ENCODE measurements around the gene R3HDML.
"Not testable (repeated sequence)": the region's sequence is repeated elsewhere in the genome, so short reads cannot be mapped to it uniquely, and the experiment has no call there.

The R3HDML gene, protein sequence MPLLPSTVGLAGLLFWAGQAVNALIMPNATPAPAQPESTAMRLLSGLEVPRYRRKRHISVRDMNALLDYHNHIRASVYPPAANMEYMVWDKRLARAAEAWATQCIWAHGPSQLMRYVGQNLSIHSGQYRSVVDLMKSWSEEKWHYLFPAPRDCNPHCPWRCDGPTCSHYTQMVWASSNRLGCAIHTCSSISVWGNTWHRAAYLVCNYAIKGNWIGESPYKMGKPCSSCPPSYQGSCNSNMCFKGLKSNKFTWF

DNA sequence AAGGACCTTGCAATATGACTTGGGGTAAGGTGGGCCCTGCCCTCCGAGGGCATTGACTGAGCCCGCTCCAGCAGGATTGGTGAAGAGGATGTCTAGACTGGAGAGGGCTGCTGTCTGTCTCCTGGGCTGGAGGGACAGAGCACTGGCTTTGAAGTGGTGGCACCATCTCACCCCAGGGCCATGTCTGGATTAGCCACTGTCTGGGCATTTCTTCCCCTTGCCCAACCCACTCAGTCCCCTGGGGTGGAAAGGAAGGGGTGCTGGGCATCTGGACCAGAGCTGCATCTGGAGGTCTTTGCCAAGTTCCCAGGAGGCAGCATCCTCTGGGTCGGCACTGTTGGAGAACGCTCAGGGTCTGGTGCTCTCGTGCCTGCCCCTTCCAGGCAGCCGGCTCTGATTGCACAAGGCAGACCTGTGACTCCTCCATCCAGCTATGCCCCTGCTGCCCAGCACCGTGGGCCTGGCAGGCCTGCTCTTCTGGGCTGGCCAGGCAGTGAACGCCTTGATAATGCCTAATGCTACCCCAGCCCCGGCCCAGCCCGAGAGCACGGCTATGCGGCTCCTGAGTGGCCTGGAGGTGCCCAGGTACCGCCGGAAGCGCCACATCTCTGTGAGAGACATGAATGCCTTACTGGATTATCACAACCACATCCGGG lies at the start of gene R3HDML:
TSS of gene R3HDML (plus strand) at position 319 of the 656 bp plus-strand sequence. CDS start at position 434, 115 bp downstream.
- no peak for DNase-seq
- ATAC-seq: no peak
- Mint-ChIP-seq H3K4me1 (no peaks in the 10 kb centered on the region), H3K9me3 (no peaks in the 10 kb centered on the region), H3K27ac (peak within 1 kb of the TSS in 1 of 2 donors; percentile 1), H3K4me3 (no peak within 1 kb of the TSS), H3K27me3 (peaks cover 9% of the 10 kb centered on the region)

DNA sequence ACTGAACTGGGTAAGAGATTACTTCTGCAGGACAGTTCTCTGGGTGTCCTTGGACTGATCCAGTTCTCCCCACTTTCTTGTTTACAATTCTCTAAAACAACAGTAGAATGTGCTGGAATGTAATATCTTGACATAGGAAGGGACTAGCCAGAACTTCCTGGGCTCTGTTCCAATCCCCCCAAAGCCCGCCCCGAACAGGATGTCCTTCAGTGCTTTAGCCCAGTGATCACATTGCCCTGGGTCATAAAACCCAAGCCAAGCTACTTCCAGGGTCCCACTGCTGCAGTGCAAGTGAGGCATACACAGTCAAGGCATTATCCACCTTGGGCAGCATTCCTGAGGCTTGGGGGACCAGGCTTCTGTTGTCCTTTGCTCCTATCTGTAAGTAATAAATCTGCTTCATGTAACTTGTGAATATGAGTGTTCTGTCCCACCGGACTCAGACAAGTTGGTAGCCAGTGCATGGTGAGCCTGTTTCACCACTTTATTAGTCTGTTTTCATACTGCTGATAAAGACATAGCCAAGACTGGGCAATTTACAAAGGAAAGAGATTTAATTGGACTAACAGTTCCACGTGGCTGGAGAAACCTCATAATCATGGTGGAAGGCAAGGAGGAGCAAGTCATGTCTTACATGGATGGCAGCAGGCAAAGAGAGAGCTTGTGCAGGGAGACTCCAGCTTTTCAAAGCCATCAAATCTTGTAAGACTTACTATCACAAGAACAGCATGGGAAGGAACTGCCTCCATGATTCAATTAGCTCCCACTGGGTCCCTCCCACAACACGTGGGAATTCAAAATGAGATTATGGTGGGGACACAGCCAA lies 49.4 kb upstream of the R3HDML start:
- Mint-ChIP-seq H3K27me3 (no peaks in the 10 kb centered on the region), H3K9me3 (peaks cover 0 to 7% of the 10 kb centered on the region in 2 donors), H3K27ac (peak overlapping the region in 1 of 2 donors; percentile 46), H3K4me3 (no peak overlapping the region), H3K4me1 (peaks cover 7% of the 10 kb centered on the region)
- no peak for DNase-seq
- no peak for ATAC-seq

DNA sequence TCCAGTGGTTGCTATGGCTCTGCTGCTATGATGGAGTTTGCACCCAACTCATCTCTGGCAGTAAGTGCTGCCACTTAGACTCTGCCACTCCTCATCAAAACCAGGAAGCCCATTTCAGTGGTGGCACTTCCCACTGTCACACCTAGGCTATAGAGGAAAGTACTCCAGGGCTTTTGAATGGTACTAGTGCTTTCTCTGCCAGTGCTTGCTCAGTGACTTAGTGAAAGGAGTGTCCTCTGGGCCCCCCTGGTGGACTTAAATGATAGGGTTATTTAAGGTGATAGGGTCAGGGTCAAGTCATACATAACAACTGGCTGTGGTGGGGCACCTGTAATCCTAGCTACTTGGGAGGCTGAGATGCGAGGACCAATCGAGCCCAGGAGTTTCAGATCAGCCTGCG lies 48.6 kb upstream of the R3HDML start:
- Mint-ChIP-seq H3K4me1 (peaks cover 7% of the 10 kb centered on the region), H3K9me3 (peaks cover 0 to 7% of the 10 kb centered on the region in 2 donors), H3K4me3 (no peak overlapping the region), H3K27ac (no peak overlapping the region), H3K27me3 (no peaks in the 10 kb centered on the region)
- peak; percentile 54 for ATAC-seq
- DNase-seq: no peak

DNA sequence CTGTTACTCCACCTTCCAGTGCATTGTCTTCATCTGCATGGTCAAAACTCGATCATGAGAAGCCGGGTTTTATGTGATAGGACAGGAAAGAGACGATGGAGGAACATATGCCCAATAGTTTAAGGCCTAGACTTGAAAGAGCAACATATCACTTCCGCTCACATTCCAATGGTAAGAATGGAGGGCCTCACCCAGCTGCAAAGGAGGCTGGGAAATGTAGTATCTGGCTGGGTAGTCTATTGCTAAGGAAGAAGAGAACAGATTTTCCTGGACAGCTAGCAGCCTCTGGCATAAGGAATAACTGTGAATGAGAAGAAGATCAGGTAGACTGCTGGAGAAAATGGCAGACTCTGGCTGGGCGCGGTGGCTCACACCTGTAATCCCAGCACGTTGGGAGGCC lies 45.1 kb upstream of the R3HDML start:
- DNase-seq (no peak), ATAC-seq (no peak)
- Mint-ChIP-seq H3K4me1 (peaks cover 7% of the 10 kb centered on the region), H3K27ac (peak overlapping the region in 1 of 2 donors; percentile 89), H3K4me3 (no peak overlapping the region), H3K9me3 (peaks cover 0 to 7% of the 10 kb centered on the region in 2 donors), H3K27me3 (no peaks in the 10 kb centered on the region)

DNA sequence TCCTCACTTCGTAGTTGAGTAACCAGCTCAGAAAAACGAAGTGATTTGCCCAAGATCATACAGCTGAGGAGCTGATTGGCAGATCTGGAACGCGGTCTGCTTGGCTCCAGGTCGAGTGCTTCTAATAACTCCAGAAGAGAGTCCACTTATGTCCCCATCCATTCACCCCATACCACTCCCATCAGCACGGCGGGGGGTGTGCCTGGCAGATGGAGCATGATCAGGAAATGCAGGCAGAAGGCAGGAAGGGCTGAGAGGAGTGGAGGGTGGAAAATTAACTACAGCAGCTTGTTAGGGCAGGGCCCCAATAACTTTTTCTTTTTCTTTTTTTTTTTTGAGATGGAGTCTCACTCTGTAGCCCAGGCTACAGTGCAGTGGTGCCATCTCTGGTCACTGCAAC lies 40.8 kb upstream of the R3HDML start:
- Mint-ChIP-seq H3K4me1 (peaks cover 3% of the 10 kb centered on the region), H3K27ac (peak overlapping the region in 1 of 2 donors; percentile 77), H3K27me3 (no peaks in the 10 kb centered on the region), H3K4me3 (no peak overlapping the region), H3K9me3 (no peaks in the 10 kb centered on the region)
- ATAC-seq (no peak), DNase-seq (no peak)

DNA sequence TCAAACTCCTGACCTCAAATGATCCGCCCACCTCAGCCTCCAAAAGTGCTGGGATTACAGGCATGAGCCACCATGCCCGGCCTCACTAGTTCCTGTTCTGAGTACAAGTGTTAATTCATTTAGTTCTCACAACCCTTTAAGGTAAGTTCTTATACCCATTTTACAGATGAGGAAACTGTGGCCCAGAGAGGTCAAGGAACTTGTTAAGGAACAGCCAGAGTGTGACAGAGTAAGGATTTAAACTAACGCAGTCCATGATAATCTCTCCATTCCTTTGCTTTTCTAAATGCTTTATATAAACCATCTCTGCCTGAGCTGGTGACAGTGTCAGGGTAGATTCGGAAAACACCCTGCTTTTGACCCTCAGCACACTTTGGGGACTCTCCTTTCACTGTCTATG lies 39.1 kb upstream of the R3HDML start:
- Mint-ChIP-seq H3K27ac (no peak overlapping the region), H3K4me3 (no peak overlapping the region), H3K9me3 (no peaks in the 10 kb centered on the region), H3K27me3 (no peaks in the 10 kb centered on the region), H3K4me1 (peaks cover 13% of the 10 kb centered on the region)
- no peak for DNase-seq
- no peak for ATAC-seq

DNA sequence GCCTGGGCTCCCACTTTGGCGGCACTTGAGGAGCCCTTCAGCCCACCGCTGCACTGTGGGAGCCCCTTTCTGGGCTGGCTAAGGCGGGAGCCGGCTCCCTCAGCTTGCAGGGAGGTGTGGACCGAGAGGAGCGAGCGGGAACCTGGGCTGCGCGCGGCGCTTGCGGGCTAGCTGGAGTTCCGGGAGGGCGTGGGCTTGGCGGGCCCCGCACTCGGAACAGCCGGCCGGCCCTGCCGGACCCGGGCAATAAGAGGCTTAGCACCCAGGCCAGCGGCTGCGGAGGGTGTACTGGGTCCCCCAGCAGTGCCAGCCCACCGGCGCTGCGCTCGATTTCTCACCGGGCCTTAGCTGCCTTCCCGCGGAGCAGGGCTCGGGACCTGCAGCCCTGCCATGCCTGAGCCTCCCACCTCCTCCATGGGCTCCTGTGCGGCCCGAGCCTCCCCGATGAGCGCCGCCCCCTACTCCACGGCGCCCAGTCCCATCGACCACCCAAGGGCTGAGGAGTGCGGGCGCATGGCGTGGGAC lies 37.8 kb upstream of the R3HDML start:
- ATAC-seq, DNase-seq, H3K27ac Mint-ChIP-seq, H3K9me3 Mint-ChIP-seq, H3K27me3 Mint-ChIP-seq, H3K4me3 Mint-ChIP-seq: not testable (repeated sequence)
- H3K4me1 Mint-ChIP-seq: peaks cover 13% of the 10 kb centered on the region

DNA sequence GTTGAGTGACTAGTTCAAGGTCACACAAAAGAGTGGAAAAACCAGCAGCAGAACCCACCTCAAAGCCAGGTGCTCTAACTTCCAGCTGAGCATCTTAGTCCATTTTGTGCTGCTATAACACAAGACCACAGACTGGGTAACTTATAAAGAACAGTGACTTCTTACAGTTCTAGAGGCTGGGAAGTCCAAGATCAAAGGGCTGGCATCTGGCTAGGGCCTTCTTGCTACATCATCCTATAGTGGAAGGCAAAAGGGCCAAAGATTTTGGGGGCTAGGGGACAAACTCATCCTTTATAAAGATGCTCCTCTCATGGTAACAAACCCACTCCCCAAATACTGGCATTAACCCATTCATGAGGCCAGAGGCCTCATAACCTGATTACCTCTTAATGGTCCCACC lies 35.6 kb upstream of the R3HDML start:
- Mint-ChIP-seq H3K27ac (no peak overlapping the region), H3K9me3 (no peaks in the 10 kb centered on the region), H3K4me1 (peaks cover 13% of the 10 kb centered on the region), H3K27me3 (no peaks in the 10 kb centered on the region), H3K4me3 (no peak overlapping the region)
- ATAC-seq (no peak), DNase-seq (no peak)

DNA sequence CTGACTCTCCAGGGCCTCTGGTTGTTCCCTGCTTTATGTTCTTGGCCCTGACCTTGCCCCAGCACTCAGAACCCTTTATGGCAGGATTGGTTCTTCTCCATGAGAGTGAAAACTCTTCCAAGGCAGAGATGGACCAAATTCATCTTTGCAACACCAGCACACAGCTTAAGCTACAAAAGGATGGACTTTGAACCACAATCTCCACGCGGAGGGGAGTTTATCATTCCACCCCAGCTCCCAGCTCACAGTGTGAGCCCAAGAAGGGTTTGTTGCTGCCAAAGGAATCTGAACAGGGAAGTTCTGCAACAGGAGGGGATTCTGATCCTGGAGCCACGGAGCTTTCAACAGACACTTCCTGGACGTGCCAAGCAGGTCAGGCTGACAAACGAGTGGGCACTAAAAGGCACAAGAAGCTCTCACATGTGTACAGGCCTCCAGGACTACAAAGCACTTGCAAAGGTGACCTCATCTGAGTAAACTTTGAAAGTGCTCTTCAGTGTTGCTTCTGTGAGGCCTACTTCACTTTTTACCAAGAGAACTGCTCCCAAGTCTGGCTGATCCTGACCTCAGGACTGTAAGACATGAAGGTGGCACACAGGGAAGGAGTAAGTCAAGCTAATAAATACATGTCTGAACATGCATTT lies 34.7 kb upstream of the R3HDML start:
- ATAC-seq: no peak
- Mint-ChIP-seq H3K27me3 (no peaks in the 10 kb centered on the region), H3K9me3 (no peaks in the 10 kb centered on the region), H3K4me3 (no peak overlapping the region), H3K4me1 (peaks cover 19% of the 10 kb centered on the region), H3K27ac (peak overlapping the region in 1 of 2 donors; percentile 6)
- DNase-seq: no peak

DNA sequence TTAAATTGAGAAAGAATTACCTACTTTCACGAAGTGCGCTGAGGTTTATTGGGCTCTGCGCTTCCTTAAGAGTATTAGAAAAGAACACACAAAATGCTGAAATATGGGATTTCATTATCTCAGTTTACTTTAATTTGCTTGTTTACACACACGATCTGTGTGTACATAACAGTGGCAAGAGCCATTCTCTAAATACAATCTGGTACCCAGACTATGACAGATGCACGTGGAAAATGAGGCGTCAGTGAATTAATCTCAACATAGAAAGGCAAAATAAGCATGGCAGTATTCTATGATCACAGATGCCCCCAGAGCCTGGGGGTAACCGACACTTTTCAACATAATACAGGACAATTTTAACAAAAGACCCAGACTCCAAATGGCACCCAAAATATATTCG lies 34.1 kb upstream of the R3HDML start:
- H3K4me3 Mint-ChIP-seq: no peak overlapping the region
- no peaks in the 10 kb centered on the region for H3K27me3 Mint-ChIP-seq
- H3K27ac Mint-ChIP-seq: peak overlapping the region in 1 of 2 donors; percentile 58
- ATAC-seq: no peak
- H3K9me3 Mint-ChIP-seq: no peaks in the 10 kb centered on the region
- DNase-seq: no peak
- peaks cover 19% of the 10 kb centered on the region for H3K4me1 Mint-ChIP-seq

DNA sequence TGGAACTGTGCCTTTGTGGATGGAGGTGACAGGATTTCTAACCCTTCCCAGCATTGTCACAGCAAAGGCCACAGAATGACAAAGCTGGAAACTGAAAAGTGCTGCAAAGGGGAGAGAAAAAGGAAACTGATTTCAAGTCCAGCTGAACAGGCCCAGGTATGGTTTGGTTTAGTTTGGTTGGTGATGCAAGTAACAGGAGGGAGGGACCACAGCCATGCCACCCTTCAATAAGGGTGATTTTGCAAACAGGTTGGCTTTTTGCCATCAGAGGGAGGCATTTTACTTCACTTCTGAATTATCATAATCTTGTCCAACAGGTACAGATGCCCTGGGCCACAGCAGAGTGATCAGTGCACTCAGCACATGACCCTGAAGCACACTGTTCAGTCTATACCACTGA lies 32.5 kb upstream of the R3HDML start:
- H3K27me3 Mint-ChIP-seq: no peaks in the 10 kb centered on the region
- peaks cover 22% of the 10 kb centered on the region for H3K4me1 Mint-ChIP-seq
- H3K27ac Mint-ChIP-seq: no peak overlapping the region

DNA sequence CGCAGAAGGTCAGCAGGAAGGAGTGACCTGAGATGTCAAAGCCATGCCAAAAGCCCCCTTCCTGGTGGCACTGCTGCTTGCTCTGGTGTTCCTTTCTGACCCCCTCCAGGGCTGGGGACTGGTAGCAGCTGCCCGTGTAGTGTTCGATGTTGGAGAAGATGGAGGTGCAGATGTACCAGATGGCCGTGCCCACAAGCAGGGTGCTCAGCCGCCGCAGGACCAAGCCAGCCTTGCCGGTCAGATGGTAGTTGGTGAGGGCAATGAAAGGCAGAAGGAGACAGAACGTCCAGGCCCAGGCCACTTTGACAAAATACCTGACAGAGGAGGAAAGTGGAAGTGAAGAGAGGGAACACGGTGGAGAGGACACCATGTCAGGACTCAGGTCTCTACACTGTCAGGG lies 29.9 kb upstream of the R3HDML start:
- no peak for DNase-seq

More for the DNA sequence above, 32.5 kb upstream of the R3HDML start:
- Mint-ChIP-seq H3K9me3 (no peaks in the 10 kb centered on the region), H3K4me3 (no peak overlapping the region)
- ATAC-seq (no peak), DNase-seq (no peak)

DNA sequence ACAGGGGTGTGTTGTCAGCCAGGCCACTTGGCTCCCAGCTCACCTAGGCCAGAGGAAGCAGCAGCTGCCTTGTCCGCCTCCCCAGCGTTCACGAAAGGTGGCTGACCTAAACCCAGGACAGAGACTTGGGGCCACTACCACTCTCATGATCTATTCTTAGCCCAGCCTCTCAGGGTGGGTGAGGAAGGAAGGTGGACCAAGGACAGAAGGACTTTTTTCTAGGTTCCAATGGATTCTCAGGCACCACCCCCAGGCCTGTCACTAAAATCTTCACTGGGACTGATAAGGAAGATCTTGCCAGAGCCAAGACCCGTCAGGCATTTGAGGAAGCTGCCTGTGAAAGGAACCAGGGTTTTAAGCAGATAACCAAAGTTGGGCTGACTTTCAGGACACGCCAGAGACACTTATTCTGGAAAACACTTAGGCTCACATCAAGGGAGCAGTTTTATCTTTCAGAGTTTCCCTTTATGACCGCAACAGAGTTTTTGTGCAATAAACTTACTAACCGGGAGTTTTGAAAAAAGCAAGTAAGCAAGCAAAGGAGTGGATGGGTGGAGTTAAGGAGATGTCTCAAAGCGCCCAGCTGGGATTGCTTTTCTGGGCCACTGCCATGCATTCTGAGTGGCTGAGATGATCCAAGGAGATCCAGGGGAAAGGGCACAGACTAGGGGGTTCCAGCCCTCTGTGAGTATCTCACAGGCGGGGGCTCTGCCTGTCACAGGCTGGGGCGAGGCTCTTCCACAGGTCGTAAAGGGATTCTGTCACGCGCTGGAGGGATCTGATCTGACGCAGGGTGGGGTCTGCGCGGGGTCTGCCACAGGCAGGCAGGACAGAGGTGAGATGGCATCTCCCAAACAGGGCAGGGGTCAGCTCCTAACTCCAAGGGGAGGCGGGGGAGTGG lies 26.8 kb upstream of the R3HDML start:
- peak overlapping the region; percentile 80 to 97 for H3K27ac Mint-ChIP-seq
- peak overlapping the region; percentile 90 to 93 for H3K4me3 Mint-ChIP-seq
- ATAC-seq: no peak
- H3K4me1 Mint-ChIP-seq: peaks cover 31% of the 10 kb centered on the region
- H3K9me3 Mint-ChIP-seq: no peaks in the 10 kb centered on the region
- no peaks in the 10 kb centered on the region for H3K27me3 Mint-ChIP-seq
- no peak for DNase-seq

More for the DNA sequence above, 29.9 kb upstream of the R3HDML start:
- Mint-ChIP-seq H3K9me3 (no peaks in the 10 kb centered on the region), H3K27ac (no peak overlapping the region), H3K27me3 (no peaks in the 10 kb centered on the region), H3K4me3 (no peak overlapping the region), H3K4me1 (peaks cover 33% of the 10 kb centered on the region)
- no peak for ATAC-seq
